ENCODE measurements around the gene MRTO4. TPM values are rescaled to one million over a fixed set of nuclear protein-coding genes. Genes with fewer than 3 reads are reported as not detected.
"Not testable (repeated sequence)": the region's sequence is repeated elsewhere in the genome, so short reads cannot be mapped to it uniquely, and the experiment has no call there.

Gene MRTO4
- total RNA-seq, 3 donors from 2014 or later: 17.7 to 18.2 (median 18.1) TPM

DNA sequence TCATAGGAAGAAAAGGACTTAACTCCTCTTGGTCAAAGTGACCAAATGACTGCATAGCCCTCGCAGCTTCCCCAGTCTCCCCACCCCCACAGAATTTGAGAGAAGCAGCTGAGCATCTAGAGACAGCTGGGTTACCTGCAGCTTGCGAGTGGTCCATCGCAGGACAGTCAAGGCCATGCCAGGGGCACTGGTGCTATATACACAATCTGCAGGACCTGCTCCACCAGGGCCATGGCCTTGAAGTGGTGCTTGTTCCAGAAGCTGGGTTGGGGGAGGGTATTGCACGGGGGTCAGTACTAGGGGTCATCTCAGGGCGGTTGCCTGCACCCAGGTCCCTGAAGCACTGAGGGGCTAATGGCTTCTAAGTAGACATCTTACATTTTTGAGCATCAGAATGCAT, 10.4 kb downstream of the MRTO4 start:
- Histone ChIP-seq H3K36me3 (ENCODE audit: low read depth) (peaks cover 3% of the 10 kb centered on the region), H3K4me3 (no peak overlapping the region), H3K9me3 (no peaks in the 10 kb centered on the region), H3K4me1 (ENCODE audit: low read depth) (peaks cover 8% of the 10 kb centered on the region)
- TF ChIP-seq, protein P1, sequence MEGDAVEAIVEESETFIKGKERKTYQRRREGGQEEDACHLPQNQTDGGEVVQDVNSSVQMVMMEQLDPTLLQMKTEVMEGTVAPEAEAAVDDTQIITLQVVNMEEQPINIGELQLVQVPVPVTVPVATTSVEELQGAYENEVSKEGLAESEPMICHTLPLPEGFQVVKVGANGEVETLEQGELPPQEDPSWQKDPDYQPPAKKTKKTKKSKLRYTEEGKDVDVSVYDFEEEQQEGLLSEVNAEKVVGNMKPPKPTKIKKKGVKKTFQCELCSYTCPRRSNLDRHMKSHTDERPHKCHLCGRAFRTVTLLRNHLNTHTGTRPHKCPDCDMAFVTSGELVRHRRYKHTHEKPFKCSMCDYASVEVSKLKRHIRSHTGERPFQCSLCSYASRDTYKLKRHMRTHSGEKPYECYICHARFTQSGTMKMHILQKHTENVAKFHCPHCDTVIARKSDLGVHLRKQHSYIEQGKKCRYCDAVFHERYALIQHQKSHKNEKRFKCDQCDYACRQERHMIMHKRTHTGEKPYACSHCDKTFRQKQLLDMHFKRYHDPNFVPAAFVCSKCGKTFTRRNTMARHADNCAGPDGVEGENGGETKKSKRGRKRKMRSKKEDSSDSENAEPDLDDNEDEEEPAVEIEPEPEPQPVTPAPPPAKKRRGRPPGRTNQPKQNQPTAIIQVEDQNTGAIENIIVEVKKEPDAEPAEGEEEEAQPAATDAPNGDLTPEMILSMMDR (IDR thresholded peaks at IDR 0.05): no peak
- DNase-seq: no peak
- intact Hi-C loops (cut with DNase I, micrococcal nuclease): no loop called here
- no peak for ATAC-seq

DNA sequence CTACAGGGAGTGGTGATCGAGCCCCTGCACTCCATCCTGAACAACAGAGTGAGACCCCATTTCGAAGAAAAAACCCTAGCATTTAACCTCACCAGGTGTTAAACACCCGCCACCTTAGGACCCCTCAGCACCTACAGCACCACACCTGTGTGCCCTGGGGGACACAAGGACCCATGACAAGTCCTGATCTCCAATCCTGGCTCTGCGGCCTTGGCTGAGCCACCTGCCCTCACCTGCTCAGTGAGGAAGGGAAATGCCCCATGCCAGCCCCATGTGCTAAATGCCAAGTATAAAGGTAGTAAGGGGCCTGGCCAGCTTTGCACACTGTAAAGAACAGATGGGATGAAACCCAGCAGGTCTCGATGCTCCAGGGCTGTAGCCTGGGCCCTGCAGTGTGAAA, 11.1 kb downstream of the MRTO4 start:
- ATAC-seq: no peak

DNA sequence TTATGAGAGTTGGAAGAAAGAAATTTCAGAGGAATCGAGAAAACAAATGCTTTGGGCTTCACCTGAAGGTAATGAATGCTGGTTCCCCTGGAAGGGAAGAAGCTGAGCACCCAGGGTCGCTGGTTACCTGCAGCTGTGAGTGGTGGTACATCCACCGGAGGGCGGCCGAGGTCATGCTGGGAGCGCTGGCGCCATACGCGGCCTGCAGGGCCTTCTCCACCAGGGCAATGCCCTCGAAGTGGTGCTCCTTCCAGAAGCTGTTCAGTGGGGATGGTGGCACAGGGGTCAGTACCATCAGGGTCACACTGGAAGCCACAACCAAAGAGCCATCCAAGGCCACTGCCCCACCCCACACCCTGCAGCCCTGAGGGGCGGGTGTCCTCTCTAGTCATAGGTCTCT, 16.8 kb downstream of the MRTO4 start:
- ATAC-seq (no peak), DNase-seq (no peak)
- no peak overlapping the region for H3K4me3 ChIP-seq
- TF ChIP-seq, protein P1 (IDR thresholded peaks at IDR 0.05): no peak
- no peaks in the 10 kb centered on the region for H3K36me3 ChIP-seq (ENCODE audit: low read depth)
- peaks cover 6% of the 10 kb centered on the region for H3K4me1 ChIP-seq (ENCODE audit: low read depth)
- intact Hi-C loops (cut with DNase I, micrococcal nuclease): no loop called here
- no peaks in the 10 kb centered on the region for H3K9me3 ChIP-seq

More for the DNA sequence above, 11.1 kb downstream of the MRTO4 start:
- Histone ChIP-seq H3K4me3 (no peak overlapping the region), H3K9me3 (no peaks in the 10 kb centered on the region), H3K4me1 (ENCODE audit: low read depth) (peaks cover 8% of the 10 kb centered on the region), H3K36me3 (ENCODE audit: low read depth) (no peaks in the 10 kb centered on the region)
- intact Hi-C loops (cut with DNase I, micrococcal nuclease): no loop called here
- DNase-seq: no peak
- TF ChIP-seq, protein P1 (IDR thresholded peaks at IDR 0.05): no peak

DNA sequence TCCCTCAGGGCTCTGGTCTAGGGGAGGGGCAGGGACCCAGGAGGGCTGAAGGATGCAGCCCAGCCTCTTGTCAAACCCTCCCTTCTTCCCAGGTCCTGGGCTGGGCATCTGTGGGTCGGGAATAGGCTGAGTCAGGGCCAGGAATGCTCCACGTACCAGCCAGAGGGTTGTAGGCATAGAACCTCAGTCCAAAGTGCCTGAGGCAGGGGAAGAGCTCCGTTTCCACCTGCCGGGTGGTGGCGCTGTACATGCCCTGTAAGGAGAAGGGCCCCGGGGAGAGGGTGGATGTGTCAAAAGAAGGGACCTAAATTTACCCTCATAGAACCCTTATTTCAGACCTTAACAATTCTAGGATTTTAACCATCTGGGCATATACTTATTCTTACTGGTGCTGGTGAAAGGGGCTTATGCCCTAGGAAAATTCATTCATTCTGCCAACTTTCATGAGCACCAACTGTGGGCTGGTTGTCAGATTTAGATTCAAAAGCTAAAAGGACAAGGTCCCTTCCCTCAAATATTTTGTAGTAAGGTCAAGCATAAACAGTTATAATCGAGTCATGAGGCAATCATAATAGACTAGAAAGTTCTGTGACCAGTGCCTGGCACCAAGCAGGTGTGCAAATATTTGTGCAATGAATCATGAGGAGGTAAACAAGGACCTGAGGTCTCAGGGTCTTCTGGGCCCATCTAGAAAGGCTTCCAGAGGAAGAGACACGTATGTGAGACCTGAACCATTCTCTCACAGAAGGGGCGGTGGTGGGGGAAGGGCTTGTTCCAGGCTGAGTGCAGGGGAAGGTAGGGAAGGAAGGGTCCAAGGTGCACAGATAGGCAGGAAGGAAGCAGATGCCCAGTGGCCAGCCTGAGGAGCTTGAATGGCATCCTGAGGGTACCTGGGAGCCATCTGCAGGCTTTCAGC, 18.1 kb downstream of the MRTO4 start:
- ATAC-seq: peak; percentile 46
- H3K4me1 ChIP-seq (ENCODE audit: low read depth); H3K4me3 ChIP-seq; H3K36me3 ChIP-seq (ENCODE audit: low read depth); H3K9me3 ChIP-seq; DNase-seq; intact Hi-C loops (cut with DNase I, micrococcal nuclease): not testable (repeated sequence)

DNA sequence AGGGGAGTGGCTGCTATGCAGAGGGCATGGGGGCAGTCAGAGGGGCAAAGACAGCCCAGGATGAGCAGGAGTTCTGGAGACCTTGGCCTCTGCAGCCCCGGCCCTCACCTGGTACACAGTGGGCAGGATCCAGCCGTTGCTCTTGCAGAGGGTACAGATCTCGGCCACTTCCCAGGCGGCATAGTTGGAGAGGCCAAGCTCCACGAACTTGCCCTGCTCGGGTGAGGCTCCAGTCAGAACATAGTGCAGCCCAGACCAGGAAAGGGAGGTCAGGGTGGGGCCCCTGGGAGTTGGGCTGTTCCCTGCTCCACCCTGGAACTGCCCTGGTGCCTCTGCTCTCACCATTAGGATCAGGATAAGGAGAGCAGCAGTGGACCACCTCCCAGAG, 18.7 kb downstream of the MRTO4 start:
- intact Hi-C loops (cut with DNase I, micrococcal nuclease); H3K36me3 ChIP-seq (ENCODE audit: low read depth); H3K4me1 ChIP-seq (ENCODE audit: low read depth); H3K9me3 ChIP-seq; H3K4me3 ChIP-seq: not testable (repeated sequence)
- DNase-seq: peak; percentile 76 to 81 (median 76)
- ATAC-seq: peak; percentile 91

DNA sequence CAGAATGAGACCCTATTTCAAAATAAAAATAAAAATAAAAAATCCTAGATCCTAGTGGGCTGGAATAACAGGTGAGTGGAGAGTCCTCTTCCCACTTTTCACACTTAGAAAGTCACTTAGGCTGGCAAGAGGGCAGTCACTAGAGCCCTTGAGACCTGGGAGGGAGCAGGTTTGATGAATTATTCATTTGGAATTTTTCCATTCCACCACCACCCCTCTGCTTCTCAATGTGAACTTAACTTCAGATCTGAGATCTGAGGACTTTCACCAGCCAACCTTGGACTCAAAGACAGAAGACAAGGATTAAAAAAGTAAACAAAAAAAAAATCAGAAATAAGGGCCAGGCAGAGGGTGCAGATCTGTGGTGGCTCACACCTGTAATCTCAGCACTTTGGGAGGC, 20.5 kb downstream of the MRTO4 start:
- Histone ChIP-seq H3K36me3 (ENCODE audit: low read depth) (no peaks in the 10 kb centered on the region), H3K9me3 (no peaks in the 10 kb centered on the region), H3K4me3 (no peak overlapping the region), H3K4me1 (ENCODE audit: low read depth) (peaks cover 6% of the 10 kb centered on the region)
- TF ChIP-seq, protein P1 (IDR thresholded peaks at IDR 0.05): no peak
- no peak for ATAC-seq
- intact Hi-C loops (cut with DNase I, micrococcal nuclease): no loop called here
- DNase-seq: no peak

Measured in mucosa of descending colon (tissue), 3 donors.